Measurements from ENCODE around the gene UBLCP1.

Gene UBLCP1

GRCh38 chr5:159303286-159303685, 40.2 kb downstream of the UBLCP1 start:
- no peak for TF ChIP-seq TEAD4 (IDR thresholded peaks at IDR 0.05)

- TF ChIP-seq EGR1 (IDR thresholded peaks at IDR 0.05) (no peak), EP300 (IDR thresholded peaks at IDR 0.05; ENCODE audit: borderline replicate concordance) (no peak), YY1 (IDR thresholded peaks at IDR 0.05; ENCODE audit: low read depth) (no peak), REST (IDR thresholded peaks at IDR 0.05; ENCODE audit: low read depth) (no peak), ZBTB7A (IDR thresholded peaks at IDR 0.05; ENCODE audit: low read depth) (no peak), TAF1 (IDR thresholded peaks at IDR 0.05; ENCODE audit: low read depth) (no peak), TEAD4 (IDR thresholded peaks at IDR 0.05) (no peak), CEBPB (IDR thresholded peaks at IDR 0.05) (no peak), NFIC (IDR thresholded peaks at IDR 0.05) (no peak), USF1 (IDR thresholded peaks at IDR 0.05) (no peak)
- TF ChIP-seq, protein P1, sequence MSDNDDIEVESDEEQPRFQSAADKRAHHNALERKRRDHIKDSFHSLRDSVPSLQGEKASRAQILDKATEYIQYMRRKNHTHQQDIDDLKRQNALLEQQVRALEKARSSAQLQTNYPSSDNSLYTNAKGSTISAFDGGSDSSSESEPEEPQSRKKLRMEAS (IDR thresholded peaks at IDR 0.05), result no peak
These were observed 42.0 kb downstream of the UBLCP1 start for GRCh38 chr5:159304961-159305595.

DNA sequence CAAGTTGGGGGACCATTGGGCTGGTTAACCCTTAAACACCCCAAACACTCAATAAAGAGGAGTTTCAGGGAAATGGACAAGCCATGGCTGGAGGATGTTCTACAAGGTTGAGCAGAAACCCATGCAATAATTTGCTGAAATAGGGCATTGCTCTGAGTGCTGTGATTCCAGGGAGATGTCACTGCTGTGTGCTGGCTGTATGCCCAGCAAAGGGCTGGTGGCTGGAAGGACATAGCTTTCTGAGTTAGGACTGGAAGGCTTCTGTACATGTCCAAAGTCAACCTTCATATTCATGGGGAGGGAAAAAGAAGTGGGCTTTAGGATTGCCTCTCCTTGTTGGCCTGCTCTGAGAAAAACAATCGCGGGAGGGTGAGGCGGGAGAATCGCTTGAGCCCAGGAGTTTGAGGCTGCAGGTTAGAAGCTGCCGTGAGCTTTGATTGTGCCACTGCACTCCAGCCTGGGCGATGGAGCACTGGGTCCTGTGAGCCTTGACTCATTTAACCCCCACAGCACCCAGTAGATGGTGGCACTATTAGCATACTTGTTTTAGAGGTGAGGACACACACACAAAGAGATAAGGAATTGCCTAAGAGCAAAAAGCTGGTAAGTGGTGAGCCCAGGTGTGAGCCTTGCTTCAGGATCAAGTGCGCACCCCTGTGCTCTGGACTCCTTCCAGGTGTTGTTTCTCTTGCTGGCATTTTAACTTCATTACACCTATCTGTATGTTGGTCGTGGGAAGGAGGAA, 46.8 kb downstream of the UBLCP1 start:
- no peak for TF ChIP-seq CREB1 (IDR thresholded peaks at IDR 0.05; ENCODE audit: low read depth)
- TF ChIP-seq, protein P1 (IDR thresholded peaks at IDR 0.05), result no peak
- TF ChIP-seq TEAD4 (IDR thresholded peaks at IDR 0.05), result no peak
- TF ChIP-seq FOXM1 (IDR thresholded peaks at IDR 0.05; ENCODE audit: borderline replicate concordance, low read depth), result no peak
- TF ChIP-seq REST (IDR thresholded peaks at IDR 0.05; ENCODE audit: low read depth), result no peak
- no peak for TF ChIP-seq EP300 (IDR thresholded peaks at IDR 0.05; ENCODE audit: borderline replicate concordance)
- TF ChIP-seq NFIC (IDR thresholded peaks at IDR 0.05), result no peak
- TF ChIP-seq EGR1 (IDR thresholded peaks at IDR 0.05), result no peak
- TF ChIP-seq USF1 (IDR thresholded peaks at IDR 0.05), result no peak
- TF ChIP-seq TCF12 (IDR thresholded peaks at IDR 0.05; ENCODE audit: low read depth), result no peak
- no peak for TF ChIP-seq YY1 (IDR thresholded peaks at IDR 0.05; ENCODE audit: low read depth)
- TF ChIP-seq TAF1 (IDR thresholded peaks at IDR 0.05; ENCODE audit: low read depth), result no peak
- no peak for TF ChIP-seq RAD21 (IDR thresholded peaks at IDR 0.05; ENCODE audit: low read depth)

- TF ChIP-seq TCF12 (IDR thresholded peaks at IDR 0.05; ENCODE audit: low read depth) (no peak), CEBPB (IDR thresholded peaks at IDR 0.05) (no peak), TEAD4 (IDR thresholded peaks at IDR 0.05) (no peak), RAD21 (IDR thresholded peaks at IDR 0.05; ENCODE audit: low read depth) (no peak)
- TF ChIP-seq, protein P1 (IDR thresholded peaks at IDR 0.05), result 0 out of 2 replicates have a peak, but pooled peaks have one; percentile 24
These were observed 47.4 kb downstream of the UBLCP1 start for GRCh38 chr5:159310511-159310910.

DNA sequence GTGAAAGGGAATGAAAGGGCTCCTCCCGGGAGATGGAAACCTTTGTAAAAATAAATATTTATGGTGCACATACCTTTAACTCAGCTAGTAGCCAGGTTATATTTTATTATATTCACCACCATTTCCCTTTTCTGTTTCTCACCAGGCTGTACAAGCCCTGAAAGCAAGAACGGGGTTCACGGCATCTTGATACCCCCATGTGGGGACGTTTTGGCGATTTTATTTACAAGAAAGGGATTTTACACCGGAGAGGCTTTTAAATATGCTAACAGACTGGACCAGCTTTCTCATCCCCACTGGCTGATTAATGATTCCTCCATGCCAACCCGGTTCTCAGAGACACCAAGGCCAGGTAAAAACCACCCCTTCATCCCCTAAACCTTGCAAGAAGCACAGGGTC, 48.0 kb downstream of the UBLCP1 start:
- TF ChIP-seq RAD21 (IDR thresholded peaks at IDR 0.05; ENCODE audit: low read depth) (no peak), NFIC (IDR thresholded peaks at IDR 0.05) (no peak), EP300 (IDR thresholded peaks at IDR 0.05; ENCODE audit: borderline replicate concordance) (no peak), TCF12 (IDR thresholded peaks at IDR 0.05; ENCODE audit: low read depth) (no peak)

- TF ChIP-seq YY1 (IDR thresholded peaks at IDR 0.05; ENCODE audit: low read depth) (no peak), EGR1 (IDR thresholded peaks at IDR 0.05) (no peak), CEBPB (IDR thresholded peaks at IDR 0.05) (no peak), EP300 (IDR thresholded peaks at IDR 0.05; ENCODE audit: borderline replicate concordance) (no peak), REST (IDR thresholded peaks at IDR 0.05; ENCODE audit: low read depth) (no peak), ZBTB7A (IDR thresholded peaks at IDR 0.05; ENCODE audit: low read depth) (no peak), TAF1 (IDR thresholded peaks at IDR 0.05; ENCODE audit: low read depth) (no peak)
- TF ChIP-seq, protein P1 (IDR thresholded peaks at IDR 0.05), result no peak
These were observed 50.1 kb downstream of the UBLCP1 start for GRCh38 chr5:159313197-159313596.

All from Ishikawa (cell line).